A673 (cell line): Measurements from ENCODE around the gene LFNG.

ENCODE experiments used
- CTCF ChIP-seq: fragments of 300-800, 200-600 bp; sonication (generic); conservative IDR thresholded peaks from 2 replicates; pipeline ENCODE4 v1.5.1; 2017; ENCODE audit warnings: low read depth, mild to moderate bottlenecking, antibody characterized with exemption, low read length, moderate library complexity, mixed read lengths
- EZH2 ChIP-seq: fragments of 200-600 bp; sonication (generic); IDR thresholded peaks from 2 replicates; pipeline ENCODE4 v1.6.1; 2017; ENCODE audit warnings: borderline replicate concordance, low read depth, mild to moderate bottlenecking, mixed read lengths, antibody characterized with exemption, low read length; ENCODE audit not compliant: poor library complexity, severe bottlenecking

GRCh38 chr7:2494191-2495130 is 25.1 kb upstream of the LFNG start:
- TF ChIP-seq CTCF: no peak
- no peak for TF ChIP-seq EZH2
